ENCODE results near the gene TIMM22. TPM values are rescaled to one million over a fixed set of nuclear protein-coding genes. Genes with fewer than 3 reads are reported as not detected.

TIMM22 gene
- total RNA-seq, 6 donors from 2014 or later = 6.3 to 13.5 (median 8.9) TPM

- TF ChIP-seq POLR2A (IDR thresholded peaks at IDR 0.05) = no peak
- TF ChIP-seq POLR2AphosphoS5 (IDR thresholded peaks at IDR 0.05) = no peak
- no peak for TF ChIP-seq CTCF (IDR thresholded peaks at IDR 0.05)
- no peak for TF ChIP-seq EP300 (IDR thresholded peaks at IDR 0.05)
- H3K4me1 ChIP-seq = peaks cover 0 to 14% (median 2%) of the 10 kb centered on the region in 4 donors
- ATAC-seq (ENCODE audit: low FRiP score in 2 of 2) (no peak), DNase-seq (no peak)
- H3K36me3 ChIP-seq = peaks cover 0 to 18% (median 9%) of the 10 kb centered on the region in 4 donors
- H3K27ac ChIP-seq = peak overlapping the region; percentile 22 to 74 (median 46)
- H3K9me3 ChIP-seq = no peaks in the 10 kb centered on the region
- no peaks in the 10 kb centered on the region for H3K27me3 ChIP-seq
- 53 to 54% methylated on average over 7 to 10 of the region's 10 CpGs for WGBS, 2 donors
- H3K4me3 ChIP-seq = no peak overlapping the region
These were observed 22.5 kb downstream of the TIMM22 start for GRCh38 chr17:1019451-1019850.

DNA sequence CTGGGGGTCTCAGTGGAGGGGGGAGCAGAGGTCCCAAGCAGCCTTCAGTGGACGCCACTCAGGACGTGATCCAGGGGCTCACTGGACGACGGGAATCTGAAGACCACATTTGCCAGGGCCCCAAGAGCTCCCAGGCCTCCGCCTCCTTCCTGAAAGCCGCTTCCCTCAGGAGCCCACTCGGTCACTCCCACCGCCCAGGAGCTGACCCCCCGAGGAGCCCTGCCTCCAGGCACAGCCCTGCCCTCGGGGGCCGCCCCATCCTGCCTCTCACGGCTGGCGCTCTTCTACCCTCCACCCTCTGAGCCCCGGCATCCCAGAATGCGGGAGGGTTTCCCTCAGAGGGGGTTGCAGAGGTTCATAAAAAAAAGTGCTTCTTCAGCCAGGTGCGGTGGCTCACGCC, 24.2 kb downstream of the TIMM22 start:
- Histone ChIP-seq H3K4me1 (peaks cover 0 to 14% (median 2%) of the 10 kb centered on the region in 4 donors), H3K4me3 (no peak overlapping the region), H3K27ac (peak overlapping the region in 3 of 4 donors; percentile 22 to 74 (median 69)), H3K36me3 (peaks cover 0 to 25% (median 11%) of the 10 kb centered on the region in 4 donors), H3K27me3 (no peaks in the 10 kb centered on the region), H3K9me3 (no peaks in the 10 kb centered on the region)
- TF ChIP-seq EP300 (IDR thresholded peaks at IDR 0.05) = no peak
- TF ChIP-seq POLR2A (IDR thresholded peaks at IDR 0.05) = no peak
- no peak for TF ChIP-seq POLR2AphosphoS5 (IDR thresholded peaks at IDR 0.05)
- TF ChIP-seq CTCF (IDR thresholded peaks at IDR 0.05) = no peak
- ATAC-seq (ENCODE audit: low FRiP score in 2 of 2) (no peak), DNase-seq (no peak)
- WGBS, 2 donors = 96 to 98% methylated on average over 6 to 15 of the region's 17 CpGs

- no peak overlapping the region for H3K4me3 ChIP-seq
- no peaks in the 10 kb centered on the region for H3K9me3 ChIP-seq
- no peaks in the 10 kb centered on the region for H3K27me3 ChIP-seq
- no peak for ATAC-seq (ENCODE audit: low FRiP score in 2 of 2)
- H3K27ac ChIP-seq = peak overlapping the region in 2 of 4 donors; percentile 48 to 55
- TF ChIP-seq POLR2A (IDR thresholded peaks at IDR 0.05) (no peak), CTCF (IDR thresholded peaks at IDR 0.05) (no peak)
- peak in 1 of 2 donors; percentile 79 for DNase-seq
- 79 to 87% methylated on average over 13 to 28 of the region's 32 CpGs for WGBS, 2 donors
- peaks cover 0 to 31% (median 22%) of the 10 kb centered on the region in 4 donors for H3K36me3 ChIP-seq
- peaks cover 0 to 14% (median 2%) of the 10 kb centered on the region in 4 donors for H3K4me1 ChIP-seq
These were observed 25.5 kb downstream of the TIMM22 start for GRCh38 chr17:1022278-1023024.

DNA sequence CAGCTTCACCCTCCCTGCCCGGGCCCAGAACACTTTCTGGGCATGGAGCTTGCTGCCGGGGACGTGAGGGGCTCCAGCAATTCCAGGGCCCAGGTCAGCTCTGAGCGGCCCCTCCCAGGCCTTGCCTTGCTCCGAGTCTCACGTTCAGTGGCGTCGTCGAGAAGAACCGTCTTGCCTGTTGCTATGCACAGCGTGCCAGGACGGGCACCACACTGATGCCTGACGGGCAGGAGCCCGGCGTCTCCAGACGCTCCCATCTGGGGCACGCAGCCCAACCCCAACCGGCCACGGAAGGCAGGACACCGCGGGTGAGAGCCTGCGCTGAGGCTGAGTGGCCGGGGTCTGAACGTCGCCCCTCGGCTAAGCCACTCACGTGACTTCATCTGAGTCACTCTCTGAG, 27.1 kb downstream of the TIMM22 start:
- Histone ChIP-seq H3K4me1 (peaks cover 0 to 13% (median 1%) of the 10 kb centered on the region in 4 donors), H3K4me3 (no peak overlapping the region), H3K27me3 (no peaks in the 10 kb centered on the region), H3K9me3 (no peaks in the 10 kb centered on the region), H3K27ac (no peak overlapping the region), H3K36me3 (peaks cover 0 to 37% (median 25%) of the 10 kb centered on the region in 4 donors)
- WGBS, 2 donors = 93 to 95% methylated on average over 20 to 27 of the region's 27 CpGs
- TF ChIP-seq POLR2A (IDR thresholded peaks at IDR 0.05) (no peak), POLR2AphosphoS5 (IDR thresholded peaks at IDR 0.05) (no peak), CTCF (IDR thresholded peaks at IDR 0.05) (no peak), EP300 (IDR thresholded peaks at IDR 0.05) (no peak)
- ATAC-seq (ENCODE audit: low FRiP score in 2 of 2) (no peak), DNase-seq (peak in 1 of 2 donors; percentile 74)

All from upper lobe of left lung (tissue), 6 donors.